Neural cell (in vitro differentiated cells): ENCODE results near the gene RHOBTB1. TPM values are rescaled to one million over a fixed set of nuclear protein-coding genes. Genes with fewer than 3 reads are reported as not detected.

ENCODE experiments used
- H2AFZ ChIP-seq: fragments of 200-600, 300-800 bp; sonication (generic), shearing (Covaris generic); 2 replicates; pipeline ENCODE4 v1.6.0; 2014; ENCODE audit warnings: low read depth, mild to moderate bottlenecking, antibody characterized with exemption, low read length, moderate library complexity
- H3F3A ChIP-seq: fragments of 200-600 bp; shearing (Covaris generic); 2 replicates; pipeline ENCODE4 v1.6.1; 2016; ENCODE audit warnings: mild to moderate bottlenecking, moderate library complexity, mixed read lengths, antibody characterized with exemption, low read length; ENCODE audit not compliant: insufficient read depth, poor library complexity, severe bottlenecking
- H3K27ac ChIP-seq: fragments of 200-600, 300-800 bp; sonication (generic), shearing (Covaris generic); 2 replicates; pipeline ENCODE4 v1.5.1; 2014; ENCODE audit warnings: mild to moderate bottlenecking, low read length, moderate library complexity
- H3K27me3 ChIP-seq: fragments of 300-800, 200-600 bp; sonication (generic), shearing (Covaris generic); 2 replicates; pipeline ENCODE4 v1.6.0; 2014; ENCODE audit warnings: mild to moderate bottlenecking, low read depth, low read length, moderate library complexity; ENCODE audit not compliant: insufficient read depth
- H3K36me3 ChIP-seq: fragments of 300-800, 200-600 bp; sonication (generic), shearing (Covaris generic); 2 replicates; pipeline ENCODE4 v1.5.1; 2014; ENCODE audit warnings: mild to moderate bottlenecking, antibody characterized with exemption, low read length, moderate library complexity; ENCODE audit not compliant: insufficient read depth
- H3K4me2 ChIP-seq: fragments of 300-800, 200-600 bp; sonication (generic), shearing (Covaris generic); 2 replicates; pipeline ENCODE4 v1.6.0; 2014; ENCODE audit warnings: mild to moderate bottlenecking, low read length
- H3K4me3 ChIP-seq: fragments of 300-800, 200-600 bp; sonication (generic), shearing (Covaris generic); 2 replicates; pipeline ENCODE4 v1.5.1; 2014; ENCODE audit warnings: mild to moderate bottlenecking, low read length, moderate library complexity
- H3K79me2 ChIP-seq: fragments of 200-600 bp; shearing (Covaris generic); replicated peaks from 2 replicates; pipeline ENCODE4 v1.6.0; 2014; ENCODE audit warnings: mild to moderate bottlenecking, low read length, moderate library complexity; ENCODE audit not compliant: insufficient read depth
- H3K9ac ChIP-seq: fragments of 300-800, 200-600 bp; sonication (generic), shearing (Covaris generic); 2 replicates; pipeline ENCODE4 v1.6.1; 2016; ENCODE audit warnings: mild to moderate bottlenecking, low read length, mixed read lengths
- H3K9me2 ChIP-seq: fragments of 200-600 bp; shearing (Covaris generic); 2 replicates; pipeline ENCODE4 v1.6.1; 2016; ENCODE audit warnings: mild to moderate bottlenecking, low read length, mixed read lengths; ENCODE audit not compliant: insufficient read depth
- H3K9me3 ChIP-seq: fragments of 200-600, 300-800 bp; sonication (generic), shearing (Covaris generic); 2 replicates; pipeline ENCODE4 v1.6.1; 2016; ENCODE audit warnings: mild to moderate bottlenecking, mixed run types, low read length, moderate library complexity, mixed read lengths
- H4K20me1 ChIP-seq: fragments of 200-600 bp; shearing (Covaris generic); 2 replicates; pipeline ENCODE4 v1.6.1; 2016; ENCODE audit warnings: mild to moderate bottlenecking, mixed run types; ENCODE audit not compliant: insufficient read depth
- CTCF ChIP-seq: fragments of 450-650 bp; IDR thresholded peaks from 2 replicates; pipeline ENCODE4 v1.5.1; 2014; ENCODE audit warnings: antibody characterized with exemption, mild to moderate bottlenecking, moderate library complexity; ENCODE audit not compliant: poor library complexity, severe bottlenecking
- EP300 ChIP-seq: fragments of 450-650 bp; conservative IDR thresholded peaks from 2 replicates; pipeline ENCODE4 v1.6.1; 2014; ENCODE audit warnings: antibody characterized with exemption, mild to moderate bottlenecking, moderate library complexity; ENCODE audit not compliant: poor library complexity, severe bottlenecking
- EZH2 ChIP-seq: fragments of 200-600, 300-800 bp; shearing (Covaris generic), sonication (generic); IDR thresholded peaks from 2 replicates; pipeline ENCODE4 v1.6.1; 2014; ENCODE audit warnings: antibody characterized with exemption, low read length, borderline replicate concordance, mild to moderate bottlenecking; ENCODE audit not compliant: insufficient read depth, poor library complexity, severe bottlenecking
- MXI1 ChIP-seq: fragments of 450-650 bp; conservative IDR thresholded peaks from 2 replicates; pipeline ENCODE4 v1.6.1; 2014; ENCODE audit warnings: antibody characterized with exemption, mild to moderate bottlenecking; ENCODE audit not compliant: poor library complexity, severe bottlenecking
- POLR2AphosphoS5 ChIP-seq: IDR thresholded peaks from 2 replicates; pipeline ENCODE4 v1.6.1; 2012
- RAD21 ChIP-seq: fragments of 450-650 bp; conservative IDR thresholded peaks from 2 replicates; pipeline ENCODE4 v1.6.1; 2014; ENCODE audit warnings: antibody characterized with exemption, mild to moderate bottlenecking, moderate library complexity
- REST ChIP-seq: IDR thresholded peaks from 2 replicates; pipeline ENCODE4 v1.6.1; 2012; ENCODE audit warnings: borderline replicate concordance
- SMC3 ChIP-seq: fragments of 450-650 bp; conservative IDR thresholded peaks from 2 replicates; pipeline ENCODE4 v1.6.1; 2014; ENCODE audit warnings: antibody characterized with exemption, mild to moderate bottlenecking, moderate library complexity; ENCODE audit not compliant: poor library complexity
- TAF1 ChIP-seq: IDR thresholded peaks from 2 replicates; pipeline ENCODE4 v1.6.1; 2012; ENCODE audit warnings: low read depth
- polyA plus RNA-seq: library from polyadenylated mRNA; depleted of rRNA; stranded (reverse); fragments of >200 nt; gene quantifications from 2 replicates; pipeline ENCODE4 v1.2.3, GENCODE V29; 2014

The RHOBTB1 gene
- polyA plus RNA-seq, 1 donor from 2014 or later: 10.5 TPM

- Histone ChIP-seq H2AFZ (no peak overlapping the region), H3K4me3 (no peak overlapping the region), H3K9ac (no peak overlapping the region), H3K27ac (no peak overlapping the region), H3F3A (no peaks in the 10 kb centered on the region), H4K20me1 (no peaks in the 10 kb centered on the region), H3K79me2 (no peaks in the 10 kb centered on the region), H3K9me3 (no peaks in the 10 kb centered on the region), H3K9me2 (no peaks in the 10 kb centered on the region), H3K27me3 (no peaks in the 10 kb centered on the region), H3K4me2 (no peak overlapping the region), H3K36me3 (no peaks in the 10 kb centered on the region)
- TF ChIP-seq EP300 (no peak), POLR2AphosphoS5 (no peak), REST (no peak), RAD21 (no peak), MXI1 (no peak), EZH2 (no peak), SMC3 (no peak), TAF1 (no peak), CTCF (no peak)
Observed at GRCh38 chr10:60873758-60874157, 70.2 kb downstream of the RHOBTB1 start.

- H3K27ac ChIP-seq: no peak overlapping the region
- no peak for TF ChIP-seq RAD21
- no peak for TF ChIP-seq SMC3
- TF ChIP-seq EP300: no peak
- TF ChIP-seq POLR2AphosphoS5: no peak
- no peak for TF ChIP-seq CTCF
- no peak for TF ChIP-seq TAF1
- no peak for TF ChIP-seq REST
- no peak for TF ChIP-seq MXI1
- no peak for TF ChIP-seq EZH2
- H3K9me2 ChIP-seq: no peaks in the 10 kb centered on the region
- H3K79me2 ChIP-seq: no peaks in the 10 kb centered on the region
- H3K9me3 ChIP-seq: no peaks in the 10 kb centered on the region
- no peak overlapping the region for H2AFZ ChIP-seq
- H4K20me1 ChIP-seq: no peaks in the 10 kb centered on the region
- no peak overlapping the region for H3K4me2 ChIP-seq
- H3F3A ChIP-seq: no peaks in the 10 kb centered on the region
- H3K27me3 ChIP-seq: no peaks in the 10 kb centered on the region
- no peaks in the 10 kb centered on the region for H3K36me3 ChIP-seq
- no peak overlapping the region for H3K4me3 ChIP-seq
- no peak overlapping the region for H3K9ac ChIP-seq
Observed at GRCh38 chr10:60872451-60872850, 71.5 kb downstream of the RHOBTB1 start.
